Subcutaneous adipose tissue (tissue), 4 donors: ENCODE measurements around the gene ANKRD24. TPM values are rescaled to one million over a fixed set of nuclear protein-coding genes. Genes with fewer than 3 reads are reported as not detected.

ENCODE experiments used
- total RNA-seq, 4 donors: library from RNA; depleted of rRNA; stranded (reverse); fragments of >200 nt; gene quantifications; one replicate each; pipeline ENCODE4 v1.1.0, GENCODE V29; 2016
- TF ChIP-seq, protein P1 (sequence below): fragments of 450-650 bp; IDR thresholded peaks from one replicate; pipeline ENCODE4 v1.5.1; 2016; ENCODE audit warnings: low read depth, mild to moderate bottlenecking, control low read depth, antibody characterized with exemption, moderate library complexity

The ANKRD24 gene
- total RNA-seq: 1 to 10 TPM in 2 of 4 donors, under 1 TPM in 2; 0.68 to 2.9 (median 1.6) TPM

DNA sequence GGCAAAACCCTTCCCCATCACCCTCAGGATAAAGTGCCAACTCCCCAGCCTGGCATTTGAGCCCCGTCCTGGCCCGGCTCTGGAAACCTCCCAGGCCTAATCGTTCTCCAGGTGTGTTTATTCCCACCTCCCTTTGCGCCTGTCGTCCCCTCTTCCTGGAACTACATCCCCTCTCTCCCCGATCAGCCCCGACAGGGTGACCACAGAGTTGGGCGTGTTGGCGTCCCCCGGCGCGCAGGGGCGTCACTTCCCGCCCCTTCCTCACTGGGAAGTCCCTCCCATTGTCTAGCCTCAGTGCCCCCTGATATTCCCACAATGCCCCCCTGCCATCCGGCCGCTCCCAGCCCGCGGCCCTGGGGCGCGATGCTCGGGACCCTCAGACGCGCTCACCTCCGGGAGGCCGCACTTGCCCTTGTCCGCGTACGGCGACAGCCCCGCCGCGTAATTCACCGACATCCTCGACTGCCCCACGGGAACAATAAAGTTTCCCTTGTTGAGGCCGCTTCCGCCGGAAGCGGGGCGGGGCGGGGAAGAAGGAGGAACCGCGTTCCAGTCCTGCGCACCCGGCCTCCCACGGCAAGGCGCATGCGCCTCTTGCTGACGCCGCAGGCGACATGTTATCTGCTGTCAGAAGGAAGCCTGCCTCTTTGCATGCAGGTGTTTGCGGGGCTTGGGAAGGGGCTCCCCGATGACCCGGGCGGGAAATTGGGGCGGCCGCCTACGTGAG lies at the start of gene ANKRD24, which contains the start of gene SIRT6:
Gene ANKRD24, plus strand, starts transcription at position 606 of the 727 bp plus-strand sequence. CDS start 3,737 bp downstream, outside the sequence.
Gene SIRT6, minus strand, starts transcription at position 480 of the 727 bp plus-strand sequence. Its CDS starts 24 bp downstream, at position 456.
- TF ChIP-seq, protein P1, sequence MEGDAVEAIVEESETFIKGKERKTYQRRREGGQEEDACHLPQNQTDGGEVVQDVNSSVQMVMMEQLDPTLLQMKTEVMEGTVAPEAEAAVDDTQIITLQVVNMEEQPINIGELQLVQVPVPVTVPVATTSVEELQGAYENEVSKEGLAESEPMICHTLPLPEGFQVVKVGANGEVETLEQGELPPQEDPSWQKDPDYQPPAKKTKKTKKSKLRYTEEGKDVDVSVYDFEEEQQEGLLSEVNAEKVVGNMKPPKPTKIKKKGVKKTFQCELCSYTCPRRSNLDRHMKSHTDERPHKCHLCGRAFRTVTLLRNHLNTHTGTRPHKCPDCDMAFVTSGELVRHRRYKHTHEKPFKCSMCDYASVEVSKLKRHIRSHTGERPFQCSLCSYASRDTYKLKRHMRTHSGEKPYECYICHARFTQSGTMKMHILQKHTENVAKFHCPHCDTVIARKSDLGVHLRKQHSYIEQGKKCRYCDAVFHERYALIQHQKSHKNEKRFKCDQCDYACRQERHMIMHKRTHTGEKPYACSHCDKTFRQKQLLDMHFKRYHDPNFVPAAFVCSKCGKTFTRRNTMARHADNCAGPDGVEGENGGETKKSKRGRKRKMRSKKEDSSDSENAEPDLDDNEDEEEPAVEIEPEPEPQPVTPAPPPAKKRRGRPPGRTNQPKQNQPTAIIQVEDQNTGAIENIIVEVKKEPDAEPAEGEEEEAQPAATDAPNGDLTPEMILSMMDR: no peak

DNA sequence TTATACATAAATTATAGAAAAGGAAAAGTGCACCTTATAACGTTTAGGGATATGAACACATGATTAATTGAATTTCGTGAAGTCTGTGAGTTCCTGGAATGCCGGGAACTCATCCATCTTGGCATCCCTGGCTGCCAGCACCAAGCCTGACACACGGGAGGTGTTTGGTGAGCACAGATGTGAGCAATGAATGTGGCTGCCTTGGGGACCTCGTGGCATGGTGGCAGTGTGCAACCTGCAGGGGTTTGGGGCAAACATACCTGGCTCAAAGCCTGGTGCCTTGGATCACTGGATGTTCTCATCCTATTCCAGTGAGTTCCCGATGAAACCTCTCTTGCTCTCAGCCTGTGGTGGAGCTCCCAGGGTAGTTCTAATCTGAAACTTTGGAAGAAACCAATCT lies 48.1 kb upstream of the ANKRD24 start:
- TF ChIP-seq, protein P1: no peak

DNA sequence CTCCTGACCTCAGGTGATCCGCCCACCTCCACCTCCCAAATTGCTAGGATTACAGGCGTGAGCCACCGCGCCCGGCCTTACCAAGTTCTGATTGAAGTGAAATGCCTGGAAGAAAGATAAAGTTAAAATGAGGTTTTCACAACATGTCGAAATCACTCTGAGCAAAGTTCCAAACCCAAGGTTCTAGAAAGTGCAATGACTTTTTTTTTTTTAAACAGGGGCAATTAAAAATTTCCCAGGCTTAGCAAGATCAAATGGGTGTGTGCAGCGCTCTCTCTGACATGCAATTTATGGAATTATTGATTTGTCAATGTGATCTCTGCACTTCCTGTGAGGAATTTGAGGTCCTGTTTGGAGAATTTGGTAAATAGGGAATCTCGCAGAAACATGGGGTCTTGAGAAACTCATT lies 45.8 kb upstream of the ANKRD24 start:
- TF ChIP-seq, protein P1: no peak

DNA sequence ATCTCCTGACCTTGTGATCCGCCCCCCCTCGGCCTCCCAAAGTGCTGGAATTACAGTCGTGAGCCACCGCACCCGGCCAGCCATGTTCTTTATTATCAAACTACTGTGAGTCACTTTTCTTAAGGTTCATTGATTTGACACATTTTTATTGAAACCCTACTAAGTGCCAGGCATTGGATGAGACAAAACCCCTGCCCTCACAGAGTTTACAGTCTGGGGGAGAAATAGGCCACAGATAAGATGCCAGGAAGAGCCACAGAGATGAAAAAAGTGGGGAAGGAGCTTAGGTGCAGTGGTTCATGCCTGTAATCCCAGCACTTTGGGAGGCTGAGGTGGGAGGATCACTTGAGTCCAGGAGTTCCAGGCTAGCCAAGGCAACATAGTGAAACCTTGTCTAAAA lies 44.0 kb upstream of the ANKRD24 start:
- TF ChIP-seq, protein P1: no peak

DNA sequence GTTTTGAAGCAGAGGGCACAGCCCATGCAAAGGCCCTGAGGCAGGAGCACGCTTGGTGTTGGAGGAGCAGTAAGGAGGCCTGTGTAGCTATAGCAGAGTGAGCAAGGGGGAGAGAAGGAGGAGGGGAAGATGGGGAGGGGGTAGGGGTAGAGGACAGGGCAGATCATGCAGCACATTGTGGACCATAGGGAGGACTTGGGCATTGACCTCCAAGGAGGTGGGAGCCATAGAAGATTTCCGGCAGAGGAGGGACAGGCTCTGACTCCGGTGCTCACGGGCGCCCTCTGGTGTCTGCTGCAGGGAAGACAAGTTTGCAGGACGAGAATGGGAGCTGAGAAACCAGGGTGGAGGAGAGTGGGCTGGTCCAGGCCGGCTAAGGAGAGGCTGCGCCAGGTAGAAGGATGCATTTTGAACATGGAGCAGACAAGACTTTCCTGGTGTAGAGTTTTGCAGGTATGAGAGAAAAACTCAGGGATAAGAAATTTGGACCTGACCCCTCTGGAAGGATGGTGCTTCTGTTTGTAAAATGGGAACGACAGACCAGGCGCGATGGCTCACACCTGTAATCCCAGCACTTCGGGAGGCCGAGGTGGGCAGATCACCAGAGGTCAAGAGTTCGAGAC lies 42.8 kb upstream of the ANKRD24 start:
- TF ChIP-seq, protein P1: no peak

DNA sequence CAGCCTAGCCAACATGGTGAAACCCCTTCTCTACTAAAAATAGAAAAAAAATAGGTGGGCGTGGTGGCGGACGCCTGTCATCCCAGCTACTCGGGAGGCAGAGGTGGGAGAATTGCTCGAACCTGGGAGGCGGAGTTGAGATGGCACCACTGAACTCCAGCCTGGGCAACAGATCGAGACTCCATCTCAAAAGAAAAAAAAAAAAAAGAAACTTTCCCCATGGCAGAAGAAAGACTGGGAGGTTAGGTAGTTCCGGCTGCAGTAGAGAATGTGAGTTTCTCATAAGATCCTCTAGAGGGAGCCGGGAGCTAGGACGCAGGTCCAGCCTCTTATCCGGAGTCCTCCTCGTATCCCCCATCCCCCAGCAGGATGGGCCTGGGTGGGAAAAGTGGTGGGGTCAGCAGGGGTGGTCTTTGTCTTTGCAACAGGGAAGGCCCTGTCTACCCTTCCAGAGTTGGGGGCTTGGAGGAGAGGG lies 42.2 kb upstream of the ANKRD24 start:
- TF ChIP-seq, protein P1: no peak

DNA sequence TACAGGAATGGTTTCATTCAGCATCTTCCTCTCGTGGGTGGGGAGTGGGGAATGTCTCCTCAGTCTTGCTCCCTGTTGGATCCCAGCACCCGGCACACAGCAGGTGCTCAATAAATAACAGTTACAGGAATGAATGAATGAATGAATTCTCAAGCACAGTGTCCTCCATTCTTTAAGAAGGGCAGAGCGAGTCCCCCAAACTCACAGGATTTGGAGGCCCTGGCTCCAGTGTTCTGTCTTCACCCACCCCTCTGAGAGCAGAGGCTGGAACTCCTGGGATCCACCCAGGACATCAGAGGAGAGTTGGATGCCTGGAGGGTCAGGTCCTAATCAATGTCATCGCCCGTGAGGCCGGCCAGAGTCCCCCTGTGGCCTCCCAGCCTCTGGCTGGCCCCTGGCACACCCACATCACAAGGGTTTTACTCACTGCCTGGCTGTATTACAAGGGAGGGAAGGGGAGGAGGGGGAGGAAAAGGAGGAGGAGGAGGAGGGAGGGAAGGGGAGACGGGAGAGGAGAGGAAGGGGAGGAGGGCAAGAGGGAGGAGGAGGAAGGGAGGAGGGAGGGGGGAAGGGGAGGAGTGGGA lies 37.7 kb upstream of the ANKRD24 start:
- TF ChIP-seq, protein P1: no peak
